B cell (primary cell): ENCODE measurements around the gene SRRM2.

Experiments
- CTCF ChIP-seq: fragments of 200-600 bp; IDR thresholded peaks from one replicate; pipeline ENCODE4 v1.8.0; 2022; ENCODE audit warnings: antibody characterized with exemption, mild to moderate bottlenecking
- EZH2 ChIP-seq: IDR thresholded peaks from 2 replicates; pipeline ENCODE4 v1.6.1; 2012; ENCODE audit warnings: borderline replicate concordance, low read depth, mild to moderate bottlenecking, moderate library complexity, low read length; ENCODE audit not compliant: insufficient read depth, poor library complexity, severe bottlenecking

GRCh38 chr16:2716948-2717347, 35.5 kb upstream of the SRRM2 start:
- no peak for TF ChIP-seq CTCF
- TF ChIP-seq EZH2: no peak
